GM12891 (cell line): ENCODE measurements around the gene BNIP5.

Experiments used
- DNase-seq: peaks from one replicate; pipeline ENCODE4 v3.0.0; 2011; ENCODE audit warnings: low spot score; ENCODE audit not compliant: insufficient read length
- FAIRE-seq: peaks from 2 replicates; lab custom pipeline; 2011; peaks lifted over from hg19 to GRCh38; lab: Jason Lieb, UNC
- PAX5 ChIP-seq: IDR thresholded peaks from 2 replicates; pipeline ENCODE4 v1.6.1; 2011; ENCODE audit warnings: low read length, moderate library complexity, mild to moderate bottlenecking; ENCODE audit not compliant: insufficient read depth, severe bottlenecking
- POLR2A ChIP-seq: IDR thresholded peaks from 2 replicates; pipeline ENCODE4 v1.6.1; 2011; ENCODE audit warnings: low read depth, low read length, control low read depth
- POLR2AphosphoS5 ChIP-seq: IDR thresholded peaks from 2 replicates; pipeline ENCODE4 v1.6.1; 2011; ENCODE audit warnings: low read depth, low read length, control low read depth
- POU2F2 ChIP-seq: IDR thresholded peaks from 2 replicates; pipeline ENCODE4 v1.6.1; 2011; ENCODE audit warnings: low read depth, mild to moderate bottlenecking, control low read depth, low read length, moderate library complexity
- SPI1 ChIP-seq: IDR thresholded peaks from 2 replicates; pipeline ENCODE4 v1.6.1; 2011; ENCODE audit warnings: low read depth, low read length, control low read depth
- TAF1 ChIP-seq: IDR thresholded peaks from 2 replicates; pipeline ENCODE4 v1.6.1; 2011; ENCODE audit warnings: low read depth, low read length, control low read depth

The BNIP5 gene

GRCh38 chr6:36269834-36270705, 66.6 kb downstream of the BNIP5 start, which contains the start of gene PNPLA1:
PNPLA1 (plus strand) TSS chr6:36270060; CDS start chr6:36270460, 400 bp downstream.
- FAIRE-seq = no peak
- TF ChIP-seq POU2F2 = no peak
- no peak for TF ChIP-seq PAX5
- no peak for TF ChIP-seq TAF1
- TF ChIP-seq POLR2AphosphoS5 = no peak
- TF ChIP-seq POLR2A = no peak
- TF ChIP-seq SPI1 = no peak
- DNase-seq = no peak

DNA sequence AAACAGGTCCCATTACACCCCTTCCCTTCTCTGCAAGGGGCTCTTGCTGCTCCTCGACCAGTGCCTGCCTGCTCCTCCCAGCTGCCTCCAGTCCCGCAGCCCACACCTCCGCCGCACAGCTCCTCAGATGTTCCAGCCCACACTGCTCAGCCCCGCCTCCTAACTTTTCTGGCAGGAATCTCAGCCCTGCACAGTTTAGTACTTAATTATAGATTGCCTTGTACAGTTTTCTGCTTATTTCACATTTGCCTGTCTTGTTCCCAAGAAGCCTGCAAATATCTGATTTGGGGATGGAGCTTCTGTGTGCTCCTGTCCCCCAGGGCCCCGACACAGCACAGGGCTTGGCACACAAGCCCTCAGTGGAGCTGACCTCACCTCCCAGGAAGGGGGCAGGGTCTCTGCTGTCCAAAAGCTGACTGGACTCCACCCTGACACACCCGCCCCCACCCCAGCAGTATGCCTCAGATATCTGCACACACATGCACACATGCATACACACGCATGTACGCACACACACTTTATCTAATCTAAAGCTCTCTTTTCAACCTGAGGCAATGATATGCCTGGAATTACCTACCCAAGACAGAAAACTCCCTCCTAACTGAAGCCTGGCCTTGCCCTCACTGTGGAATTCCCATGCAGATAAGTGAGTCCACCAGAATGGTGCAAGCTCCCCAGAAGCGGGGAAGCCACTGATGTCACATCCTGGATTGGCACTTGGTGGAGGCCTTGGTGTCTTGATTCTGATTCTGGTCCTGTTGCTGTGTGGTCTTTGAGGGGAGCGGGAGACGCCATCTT, 68.0 kb downstream of the BNIP5 start:
- TF ChIP-seq SPI1 = no peak
- no peak for TF ChIP-seq TAF1
- TF ChIP-seq POLR2A = no peak
- TF ChIP-seq POU2F2 = no peak
- no peak for TF ChIP-seq POLR2AphosphoS5
- no peak for TF ChIP-seq PAX5
- DNase-seq = no peak
- no peak for FAIRE-seq

DNA sequence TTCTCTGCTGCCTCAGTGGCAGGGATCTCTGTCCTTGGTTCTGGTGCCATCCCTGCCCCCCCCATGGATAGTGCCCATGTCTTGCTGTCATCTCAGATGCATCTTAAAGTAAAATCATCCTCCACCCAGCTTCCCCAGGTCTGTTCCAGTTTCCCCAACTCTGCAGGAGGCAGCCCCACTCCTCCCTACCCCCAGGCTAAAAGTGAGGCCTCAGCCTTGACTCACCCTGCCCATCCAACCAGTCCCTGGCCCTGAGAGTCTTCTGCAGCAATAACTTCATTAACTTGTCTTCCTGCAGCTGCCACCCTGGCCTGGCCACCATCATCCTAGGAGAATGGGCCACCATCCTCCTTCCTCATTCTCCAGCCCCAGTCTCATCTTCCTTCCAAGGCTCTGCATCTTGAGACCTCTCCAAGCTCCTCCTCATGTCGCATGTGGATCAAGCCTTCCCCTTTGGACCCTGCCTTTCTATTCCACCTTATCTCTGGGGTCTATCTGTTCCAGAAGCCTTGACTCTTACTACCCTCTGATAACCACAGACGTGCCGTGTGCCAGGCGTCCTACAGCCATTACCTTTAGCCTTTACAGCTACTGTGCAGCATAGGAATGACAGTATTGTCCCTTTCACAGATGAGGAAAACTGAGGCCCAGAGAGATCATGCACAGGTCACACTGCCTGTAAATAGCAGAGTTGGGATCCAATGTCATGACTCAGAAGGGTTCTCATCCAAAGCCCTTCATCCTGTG, 68.8 kb downstream of the BNIP5 start:
- FAIRE-seq (no peak), DNase-seq (no peak)
- TF ChIP-seq TAF1 (no peak), SPI1 (no peak), PAX5 (no peak), POU2F2 (no peak), POLR2A (no peak), POLR2AphosphoS5 (no peak)

- FAIRE-seq = no peak
- no peak for TF ChIP-seq POLR2A
- no peak for TF ChIP-seq TAF1
- TF ChIP-seq SPI1 = no peak
- TF ChIP-seq POLR2AphosphoS5 = no peak
- TF ChIP-seq POU2F2 = no peak
- no peak for TF ChIP-seq PAX5
- DNase-seq = no peak
Observed at GRCh38 chr6:36266913-36267644, 69.6 kb downstream of the BNIP5 start.
